Left ventricle myocardium inferior (tissue), 1 donor: Measurements from ENCODE around the gene IGSF21. TPM values are rescaled to one million over a fixed set of nuclear protein-coding genes. Genes with fewer than 3 reads are reported as not detected.

ENCODE experiments used
- DNase-seq: peaks from one replicate; pipeline ENCODE4 v3.0.0-alpha.2; 2020
- H3K27ac ChIP-seq: fragments of 200-600 bp; replicated peaks from 2 replicates; pipeline ENCODE4 v1.8.0; 2021
- H3K27me3 ChIP-seq: fragments of 200-600 bp; 2 replicates; pipeline ENCODE4 v1.8.0; 2021; ENCODE audit warnings: low read depth
- H3K36me3 ChIP-seq: fragments of 200-600 bp; 2 replicates; pipeline ENCODE4 v1.8.0; 2021
- H3K4me1 ChIP-seq: fragments of 200-600 bp; 2 replicates; pipeline ENCODE4 v1.8.0; 2021
- H3K4me3 ChIP-seq: fragments of 200-600 bp; 2 replicates; pipeline ENCODE4 v1.8.0; 2021; ENCODE audit warnings: mild to moderate bottlenecking, moderate library complexity
- H3K9me3 ChIP-seq: fragments of 200-600 bp; replicated peaks from 2 replicates; pipeline ENCODE4 v1.8.0; 2021
- intact Hi-C: fragments of 100-400 bp; cut with micrococcal nuclease; formaldehyde crosslinking; loops from one replicate; pipeline ENCODE4 v1.11.0; 2022
- total RNA-seq: library from RNA; stranded (reverse); fragmentation: NEBNext Ultra II Directional; extraction: Animal tissue kit (Norgen Biotek cat#: 25700); gene quantifications from one replicate; pipeline ENCODE4 v1.2.1, GENCODE V29; 2021
- TF ChIP-seq, protein P1 (sequence below): fragments of 200-600 bp; IDR thresholded peaks from 2 replicates; pipeline ENCODE4 v1.8.0; 2021; ENCODE audit warnings: antibody characterized with exemption, mild to moderate bottlenecking, borderline replicate concordance
- donor health status: DM: no; HTN: yes; CAD: no; lungs with severe emphysema.

IGSF21 gene
- total RNA-seq, 1 donor from 2014 or later = 0.47 TPM

DNA sequence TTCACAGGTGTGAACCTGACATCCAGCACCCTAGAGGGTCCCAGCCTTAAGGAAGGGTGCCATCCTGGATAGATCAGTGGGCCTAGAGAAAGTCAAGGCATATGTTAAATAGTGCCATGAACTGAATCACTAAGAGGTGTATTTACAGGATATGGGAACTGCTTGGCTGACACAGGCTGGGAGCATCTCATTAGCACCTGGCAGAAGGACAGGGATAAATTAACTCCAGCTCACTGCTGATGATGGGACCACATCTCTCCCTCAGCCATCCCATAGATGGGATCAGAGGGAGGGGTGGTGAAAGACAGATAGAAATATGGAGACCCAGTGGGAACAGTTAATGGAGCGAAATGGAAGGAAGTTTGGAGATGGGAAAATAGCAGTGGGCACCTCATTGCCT, 122.0 kb downstream of the IGSF21 start:
- Histone ChIP-seq H3K4me1 (no peaks in the 10 kb centered on the region), H3K27ac (no peak overlapping the region), H3K36me3 (no peaks in the 10 kb centered on the region), H3K9me3 (peaks cover 14% of the 10 kb centered on the region), H3K4me3 (no peak overlapping the region), H3K27me3 (peaks cover 71% of the 10 kb centered on the region)
- intact Hi-C loops = no loop called here
- DNase-seq = no peak
- TF ChIP-seq, protein P1, sequence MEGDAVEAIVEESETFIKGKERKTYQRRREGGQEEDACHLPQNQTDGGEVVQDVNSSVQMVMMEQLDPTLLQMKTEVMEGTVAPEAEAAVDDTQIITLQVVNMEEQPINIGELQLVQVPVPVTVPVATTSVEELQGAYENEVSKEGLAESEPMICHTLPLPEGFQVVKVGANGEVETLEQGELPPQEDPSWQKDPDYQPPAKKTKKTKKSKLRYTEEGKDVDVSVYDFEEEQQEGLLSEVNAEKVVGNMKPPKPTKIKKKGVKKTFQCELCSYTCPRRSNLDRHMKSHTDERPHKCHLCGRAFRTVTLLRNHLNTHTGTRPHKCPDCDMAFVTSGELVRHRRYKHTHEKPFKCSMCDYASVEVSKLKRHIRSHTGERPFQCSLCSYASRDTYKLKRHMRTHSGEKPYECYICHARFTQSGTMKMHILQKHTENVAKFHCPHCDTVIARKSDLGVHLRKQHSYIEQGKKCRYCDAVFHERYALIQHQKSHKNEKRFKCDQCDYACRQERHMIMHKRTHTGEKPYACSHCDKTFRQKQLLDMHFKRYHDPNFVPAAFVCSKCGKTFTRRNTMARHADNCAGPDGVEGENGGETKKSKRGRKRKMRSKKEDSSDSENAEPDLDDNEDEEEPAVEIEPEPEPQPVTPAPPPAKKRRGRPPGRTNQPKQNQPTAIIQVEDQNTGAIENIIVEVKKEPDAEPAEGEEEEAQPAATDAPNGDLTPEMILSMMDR = no peak

GRCh38 chr1:18230321-18230720, 122.7 kb downstream of the IGSF21 start:
- TF ChIP-seq, protein P1 = no peak
- Histone ChIP-seq H3K36me3 (no peaks in the 10 kb centered on the region), H3K4me3 (no peak overlapping the region), H3K4me1 (no peaks in the 10 kb centered on the region), H3K27me3 (peaks cover 72% of the 10 kb centered on the region), H3K27ac (no peak overlapping the region), H3K9me3 (peaks cover 14% of the 10 kb centered on the region)
- DNase-seq = no peak
- intact Hi-C loops = no loop called here

GRCh38 chr1:18230840-18231239, 123.2 kb downstream of the IGSF21 start:
- H3K4me1 ChIP-seq = no peaks in the 10 kb centered on the region
- no peak for DNase-seq
- no peak overlapping the region for H3K27ac ChIP-seq
- H3K9me3 ChIP-seq = peaks cover 14% of the 10 kb centered on the region
- TF ChIP-seq, protein P1 = no peak
- intact Hi-C loops = no loop called here
- H3K27me3 ChIP-seq = peaks cover 72% of the 10 kb centered on the region
- H3K36me3 ChIP-seq = no peaks in the 10 kb centered on the region
- H3K4me3 ChIP-seq = no peak overlapping the region

- H3K27ac ChIP-seq = no peak overlapping the region
- no peaks in the 10 kb centered on the region for H3K36me3 ChIP-seq
- H3K27me3 ChIP-seq = peaks cover 72% of the 10 kb centered on the region
- no peak for DNase-seq
- H3K9me3 ChIP-seq = peaks cover 14% of the 10 kb centered on the region
- intact Hi-C loops = no loop called here
- TF ChIP-seq, protein P1 = no peak
- no peaks in the 10 kb centered on the region for H3K4me1 ChIP-seq
- H3K4me3 ChIP-seq = no peak overlapping the region
Measured at GRCh38 chr1:18232052-18232451, 124.5 kb downstream of the IGSF21 start.

- DNase-seq = no peak
- no peak overlapping the region for H3K4me3 ChIP-seq
- H3K27ac ChIP-seq = no peak overlapping the region
- H3K27me3 ChIP-seq = peaks cover 72% of the 10 kb centered on the region
- peaks cover 14% of the 10 kb centered on the region for H3K9me3 ChIP-seq
- no peaks in the 10 kb centered on the region for H3K36me3 ChIP-seq
- TF ChIP-seq, protein P1 = no peak
- no peaks in the 10 kb centered on the region for H3K4me1 ChIP-seq
- intact Hi-C loops = no loop called here
Measured at GRCh38 chr1:18233176-18233864, 125.7 kb downstream of the IGSF21 start.
